Hippocampal formation (tissue), 2 donors: ENCODE data around the gene SYNGR1.

Experiments used
- DNase-seq, 2 donors: peaks; one replicate each; lab custom pipeline; 2025; lab: John Stamatoyannopoulos, UW

The SYNGR1 gene

DNA sequence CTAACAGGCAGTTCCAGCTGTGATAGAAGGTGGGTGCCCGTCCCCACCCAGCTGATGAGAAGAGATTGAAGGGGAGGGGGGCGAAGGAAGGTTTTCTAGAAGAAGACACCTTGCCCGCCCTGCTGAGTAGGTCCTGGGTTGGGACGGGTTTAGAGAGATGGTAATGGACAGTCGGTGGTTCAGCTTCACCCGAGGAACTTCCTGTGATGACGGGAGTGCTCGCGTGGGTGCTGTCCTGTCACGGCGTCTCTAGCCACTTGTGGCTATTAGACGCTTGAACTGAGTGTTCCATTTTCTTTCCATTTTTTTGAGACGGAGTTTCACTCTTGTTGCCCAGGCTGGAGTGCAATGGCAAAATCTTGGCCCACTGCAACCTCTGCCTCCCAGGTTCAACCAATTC is 79.4 kb downstream of the SYNGR1 start:
- DNase-seq = no peak

DNA sequence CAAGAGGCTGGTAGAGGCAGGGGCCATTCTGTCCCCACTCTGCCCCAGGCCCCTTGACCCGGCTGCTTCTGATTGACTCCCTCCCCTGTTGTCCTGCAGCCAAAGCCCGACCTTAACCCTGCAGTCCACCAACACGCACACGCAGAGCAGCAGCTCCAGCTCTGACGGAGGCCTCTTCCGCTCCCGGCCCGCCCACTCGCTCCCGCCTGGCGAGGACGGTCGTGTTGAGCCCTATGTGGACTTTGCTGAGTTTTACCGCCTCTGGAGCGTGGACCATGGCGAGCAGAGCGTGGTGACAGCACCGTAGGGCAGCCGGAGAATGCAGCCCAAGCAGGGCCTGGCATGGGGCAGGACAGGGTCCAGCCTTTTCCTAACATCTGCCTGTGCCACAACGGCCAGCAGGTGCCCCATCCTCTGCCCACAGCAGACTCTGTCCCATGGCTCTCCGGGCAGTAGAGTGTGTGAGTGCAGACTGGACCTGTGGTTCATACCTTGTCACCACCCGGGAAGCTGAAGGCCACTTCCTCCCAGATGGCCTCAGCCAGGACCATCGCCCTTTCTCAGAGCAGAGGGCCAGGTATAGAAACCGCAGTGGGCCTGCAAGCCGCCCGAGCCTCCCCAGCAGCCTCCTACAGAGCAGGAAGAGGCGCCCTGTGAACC is 80.3 kb downstream of the SYNGR1 start:
- DNase-seq = no peak

DNA sequence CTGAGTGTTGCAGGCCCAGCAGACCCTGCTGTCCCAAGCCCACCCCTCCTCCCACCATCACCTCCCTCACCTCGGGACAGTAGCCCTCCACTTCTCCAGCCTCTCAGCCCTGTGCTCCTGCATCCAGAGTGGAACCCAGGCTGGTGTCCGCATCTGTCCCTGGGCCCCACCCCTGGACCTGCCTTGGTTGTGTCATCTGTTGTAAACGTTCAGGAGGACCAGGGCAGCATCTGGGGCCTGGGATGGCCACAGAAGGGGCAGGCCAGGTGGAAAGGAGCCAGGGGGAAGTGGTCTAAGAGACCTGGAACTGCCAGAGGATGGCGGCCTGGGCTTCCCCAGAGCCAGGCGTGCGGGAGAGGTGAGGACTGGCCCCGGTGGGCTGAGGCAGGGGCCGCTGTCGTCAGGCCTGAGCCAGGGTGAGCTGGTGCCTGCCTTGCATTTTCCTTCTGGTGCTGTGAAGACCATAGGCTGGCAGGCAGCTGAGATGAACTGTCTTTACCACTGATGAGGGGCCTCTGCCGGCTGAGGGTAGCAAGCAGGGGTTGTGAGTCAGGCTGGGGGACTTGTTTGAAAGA is 80.9 kb downstream of the SYNGR1 start:
- no peak for DNase-seq

DNA sequence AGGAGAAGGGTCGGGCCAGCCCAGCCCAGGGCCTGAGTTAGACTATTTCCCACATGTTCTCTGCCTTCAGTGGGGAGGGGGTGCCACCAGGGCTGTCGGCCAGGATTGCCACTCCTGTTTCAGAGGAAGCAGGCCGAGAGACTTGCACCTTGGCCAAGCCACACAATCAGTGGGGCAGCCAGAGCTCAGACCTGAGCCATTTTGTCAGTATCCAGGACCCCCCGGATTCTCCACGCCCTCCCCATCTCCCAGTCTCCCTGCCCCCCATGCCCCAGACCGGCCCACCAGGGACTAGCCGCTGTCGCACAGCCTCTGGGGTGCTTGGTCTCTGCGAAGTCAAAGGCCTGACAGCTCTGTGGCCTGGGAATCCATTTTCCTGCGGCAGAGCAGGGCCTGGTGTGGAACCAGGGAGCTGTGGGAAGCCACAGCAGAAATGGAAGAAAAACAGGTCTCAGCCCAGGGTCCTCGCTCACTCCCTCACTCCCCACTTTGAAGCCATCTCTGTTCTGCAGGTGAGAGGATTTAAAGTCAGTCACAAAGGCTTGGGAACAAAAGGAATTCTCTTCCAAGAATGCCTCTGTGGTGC is 81.5 kb downstream of the SYNGR1 start:
- DNase-seq = no peak

GRCh38 chr22:39431821-39432251 is 82.0 kb downstream of the SYNGR1 start:
- no peak for DNase-seq

DNA sequence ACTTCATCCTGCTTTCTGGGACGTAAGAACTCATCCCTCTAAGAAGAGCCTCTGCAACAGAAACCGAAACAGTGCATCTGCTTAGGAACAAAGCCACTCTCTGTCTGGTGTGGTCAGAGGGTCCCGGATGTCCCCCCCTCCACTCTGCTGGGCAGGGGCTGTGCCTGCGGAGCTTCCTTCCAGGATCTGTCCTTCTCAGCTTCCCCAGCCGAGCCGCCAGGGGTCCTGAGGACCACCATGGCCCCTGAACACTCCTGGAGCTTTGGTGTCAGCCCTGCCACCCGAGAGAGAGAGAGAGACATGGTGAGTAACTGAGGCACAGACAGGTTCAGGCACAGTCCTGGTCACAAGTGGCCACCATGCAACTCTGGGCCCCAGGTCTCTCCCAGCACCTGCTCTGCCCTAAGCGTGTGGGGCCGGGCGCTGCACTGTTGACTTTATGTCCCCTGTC is 82.6 kb downstream of the SYNGR1 start:
- DNase-seq = no peak

GRCh38 chr22:39433476-39434242 is 83.9 kb downstream of the SYNGR1 start:
- peak; percentile 45 to 74 for DNase-seq

DNA sequence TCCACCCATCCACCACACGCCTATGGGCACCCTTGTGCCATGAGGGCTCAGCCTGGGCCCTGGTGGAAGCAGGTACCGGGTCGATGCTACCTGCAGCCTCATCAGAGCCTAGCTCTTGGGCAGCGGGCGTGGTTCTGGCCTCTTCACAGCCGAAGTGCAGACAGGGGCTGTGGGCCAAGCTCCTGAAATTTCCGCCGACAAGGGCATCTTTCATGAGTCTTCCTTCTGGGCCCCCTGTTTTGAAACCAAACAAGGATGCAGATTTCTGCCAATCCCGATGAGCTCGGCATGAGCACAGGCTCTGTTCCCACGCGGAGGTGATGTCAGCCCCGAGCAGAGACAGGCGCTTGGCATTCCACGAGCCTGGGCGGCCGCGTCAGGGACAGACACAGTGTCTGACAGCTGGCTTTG is 84.5 kb downstream of the SYNGR1 start:
- DNase-seq = peak; percentile 57 to 83

DNA sequence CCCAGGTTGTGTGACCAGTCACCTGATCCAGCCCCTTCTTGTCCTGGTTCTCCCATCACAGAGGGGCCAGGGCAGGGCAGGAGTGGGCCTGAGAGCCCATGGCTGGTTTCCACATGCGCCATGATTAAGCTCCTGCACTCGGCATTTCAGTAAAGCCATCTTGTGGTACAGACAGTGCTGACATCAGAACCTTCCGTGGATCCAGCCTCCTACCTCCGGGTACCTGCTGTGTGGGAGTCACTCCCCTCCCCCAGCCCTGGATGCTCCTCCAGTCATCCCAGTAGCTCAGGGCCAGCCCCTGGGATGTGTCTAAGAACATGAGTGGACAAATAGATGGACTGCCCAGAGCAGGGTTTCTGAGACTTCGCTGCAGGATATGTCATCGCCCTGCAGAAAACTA is 84.9 kb downstream of the SYNGR1 start:
- DNase-seq = no peak
